ENCODE data around the gene TBX21.

Gene TBX21

GRCh38 chr17:47733047-47733673 is at the start of gene TBX21:
Gene TBX21 (plus strand): TSS chr17:47733236. CDS start chr17:47733455, 219 bp downstream.
- peak; percentile 11 for DNase-seq (ENCODE audit: low spot score)

GRCh38 chr17:47684025-47684424 is 49.0 kb upstream of the TBX21 start:
- DNase-seq (ENCODE audit: low spot score) = no peak

GRCh38 chr17:47684535-47685193 is 48.4 kb upstream of the TBX21 start:
- DNase-seq (ENCODE audit: low spot score) = no peak

- DNase-seq (ENCODE audit: low spot score) = no peak
Observed at GRCh38 chr17:47685556-47686275, 47.3 kb upstream of the TBX21 start.

GRCh38 chr17:47686276-47686635 is 46.8 kb upstream of the TBX21 start:
- DNase-seq (ENCODE audit: low spot score) = no peak

GRCh38 chr17:47686664-47687327 is 46.2 kb upstream of the TBX21 start:
- DNase-seq (ENCODE audit: low spot score) = no peak

- no peak for DNase-seq (ENCODE audit: low spot score)
Observed at GRCh38 chr17:47687328-47687690, 45.7 kb upstream of the TBX21 start.

- DNase-seq (ENCODE audit: low spot score) = no peak
Observed at GRCh38 chr17:47687748-47688147, 45.3 kb upstream of the TBX21 start.

- DNase-seq (ENCODE audit: low spot score) = no peak
Observed at GRCh38 chr17:47690121-47690520, 42.9 kb upstream of the TBX21 start.

GRCh38 chr17:47692137-47692894 is 40.7 kb upstream of the TBX21 start:
- no peak for DNase-seq (ENCODE audit: low spot score)

- DNase-seq (ENCODE audit: low spot score) = no peak
Observed at GRCh38 chr17:47692895-47693730, 39.9 kb upstream of the TBX21 start.

GRCh38 chr17:47693731-47694580 is 39.1 kb upstream of the TBX21 start, which contains the start of gene TBKBP1:
Gene TBKBP1 (plus strand): TSS chr17:47694161. CDS start chr17:47696113, 1,952 bp downstream.
- DNase-seq (ENCODE audit: low spot score) = no peak

- DNase-seq (ENCODE audit: low spot score) = no peak
Observed at GRCh38 chr17:47694581-47695428, 38.2 kb upstream of the TBX21 start.

- DNase-seq (ENCODE audit: low spot score) = no peak
Observed at GRCh38 chr17:47695429-47696376, 37.3 kb upstream of the TBX21 start.

GRCh38 chr17:47696717-47697642 is 36.1 kb upstream of the TBX21 start:
- no peak for DNase-seq (ENCODE audit: low spot score)

GRCh38 chr17:47697906-47698711 is 34.9 kb upstream of the TBX21 start:
- no peak for DNase-seq (ENCODE audit: low spot score)
